ENCODE measurements around the gene CBLL1.

Gene CBLL1

GRCh38 chr7:107788662-107789061 lies 44.7 kb downstream of the CBLL1 start:
- Histone ChIP-seq H3K36me3 (replicated peaks; ENCODE audit: insufficient read depth, low read length) (no peaks in the 10 kb centered on the region), H2AFZ (ENCODE audit: low read length) (no peak overlapping the region), H3K27me3 (replicated peaks; ENCODE audit: insufficient read depth, low read length) (no peaks in the 10 kb centered on the region), H3K79me2 (ENCODE audit: low read length) (no peaks in the 10 kb centered on the region), H3K27ac (ENCODE audit: low read length) (no peak overlapping the region), H3K9ac (ENCODE audit: low read length) (no peak overlapping the region), H3K9me2 (replicated peaks; ENCODE audit: insufficient read depth, low read length) (no peaks in the 10 kb centered on the region), H3K4me3 (ENCODE audit: low read length) (no peak overlapping the region), H4K20me1 (ENCODE audit: insufficient read depth, low read length) (no peaks in the 10 kb centered on the region), H3K4me2 (ENCODE audit: low read depth, low read length) (no peak overlapping the region), H3K4me1 (ENCODE audit: low read length) (no peaks in the 10 kb centered on the region), H3K9me3 (replicated peaks; ENCODE audit: insufficient read depth, low read length) (no peaks in the 10 kb centered on the region), H3F3A (ENCODE audit: insufficient read depth, low read length) (no peaks in the 10 kb centered on the region)
- TF ChIP-seq EZH2 (optimal IDR thresholded peaks at IDR 0.05; ENCODE audit: low read depth, low read length): no peak
- TF ChIP-seq CTCF (IDR thresholded peaks at IDR 0.05; ENCODE audit: low read length): no peak
- no peak for TF ChIP-seq EZH2phosphoT487 (IDR thresholded peaks at IDR 0.05; ENCODE audit: low read length)
- no peak for DNase-seq

- Histone ChIP-seq H3K9me3 (replicated peaks; ENCODE audit: insufficient read depth, low read length) (no peaks in the 10 kb centered on the region), H3K79me2 (ENCODE audit: low read length) (no peaks in the 10 kb centered on the region), H3K4me1 (ENCODE audit: low read length) (no peaks in the 10 kb centered on the region), H3K9ac (ENCODE audit: low read length) (no peak overlapping the region), H2AFZ (ENCODE audit: low read length) (no peak overlapping the region), H3K27ac (ENCODE audit: low read length) (no peak overlapping the region), H3K4me2 (ENCODE audit: low read depth, low read length) (no peak overlapping the region), H3F3A (ENCODE audit: insufficient read depth, low read length) (no peaks in the 10 kb centered on the region), H3K9me2 (replicated peaks; ENCODE audit: insufficient read depth, low read length) (no peaks in the 10 kb centered on the region), H4K20me1 (ENCODE audit: insufficient read depth, low read length) (no peaks in the 10 kb centered on the region), H3K4me3 (ENCODE audit: low read length) (no peak overlapping the region), H3K36me3 (replicated peaks; ENCODE audit: insufficient read depth, low read length) (no peaks in the 10 kb centered on the region), H3K27me3 (replicated peaks; ENCODE audit: insufficient read depth, low read length) (no peaks in the 10 kb centered on the region)
- DNase-seq: no peak
- TF ChIP-seq EZH2 (optimal IDR thresholded peaks at IDR 0.05; ENCODE audit: low read depth, low read length): no peak
- no peak for TF ChIP-seq EZH2phosphoT487 (IDR thresholded peaks at IDR 0.05; ENCODE audit: low read length)
- TF ChIP-seq CTCF (IDR thresholded peaks at IDR 0.05; ENCODE audit: low read length): no peak
These were observed 45.7 kb downstream of the CBLL1 start for GRCh38 chr7:107789647-107790046.

GRCh38 chr7:107792364-107792763 lies 48.4 kb downstream of the CBLL1 start:
- TF ChIP-seq EZH2phosphoT487 (IDR thresholded peaks at IDR 0.05; ENCODE audit: low read length): no peak
- no peak for TF ChIP-seq EZH2 (optimal IDR thresholded peaks at IDR 0.05; ENCODE audit: low read depth, low read length)
- TF ChIP-seq CTCF (IDR thresholded peaks at IDR 0.05; ENCODE audit: low read length): no peak
- no peaks in the 10 kb centered on the region for H3K9me3 ChIP-seq (replicated peaks; ENCODE audit: insufficient read depth, low read length)
- DNase-seq: no peak
- no peaks in the 10 kb centered on the region for H3K79me2 ChIP-seq (ENCODE audit: low read length)
- H3K27ac ChIP-seq (ENCODE audit: low read length): no peak overlapping the region
- no peaks in the 10 kb centered on the region for H3K36me3 ChIP-seq (replicated peaks; ENCODE audit: insufficient read depth, low read length)
- no peak overlapping the region for H3K9ac ChIP-seq (ENCODE audit: low read length)
- H3K4me2 ChIP-seq (ENCODE audit: low read depth, low read length): no peak overlapping the region
- H3K27me3 ChIP-seq (replicated peaks; ENCODE audit: insufficient read depth, low read length): no peaks in the 10 kb centered on the region
- no peaks in the 10 kb centered on the region for H3F3A ChIP-seq (ENCODE audit: insufficient read depth, low read length)
- H3K4me1 ChIP-seq (ENCODE audit: low read length): no peaks in the 10 kb centered on the region
- H4K20me1 ChIP-seq (ENCODE audit: insufficient read depth, low read length): no peaks in the 10 kb centered on the region
- H2AFZ ChIP-seq (ENCODE audit: low read length): no peak overlapping the region
- no peaks in the 10 kb centered on the region for H3K9me2 ChIP-seq (replicated peaks; ENCODE audit: insufficient read depth, low read length)
- no peak overlapping the region for H3K4me3 ChIP-seq (ENCODE audit: low read length)

Measured in MM.1S (cell line).